Type B pancreatic cell (in vitro differentiated cells): Measurements from ENCODE around the gene ZNF207. TPM values are rescaled to one million over a fixed set of nuclear protein-coding genes. Genes with fewer than 3 reads are reported as not detected.
"Not testable (repeated sequence)": the region's sequence is repeated elsewhere in the genome, so short reads cannot be mapped to it uniquely, and the experiment has no call there.

Experiments
- DNase-seq: peaks from one replicate; pipeline ENCODE4 v3.0.0; 2021; ENCODE audit warnings: mixed read lengths; ENCODE audit not compliant: unreplicated experiment; ENCODE audit errors: extremely low spot score
- H3K27ac Mint-ChIP-seq: 2 replicates; pipeline ENCODE4 v1.8.0; 2021; ENCODE audit warnings: mild to moderate bottlenecking, mixed read lengths
- H3K27me3 Mint-ChIP-seq: 2 replicates; pipeline ENCODE4 v1.8.0; 2021; ENCODE audit warnings: mixed read lengths
- H3K36me3 Mint-ChIP-seq: 2 replicates; pipeline ENCODE4 v1.8.0; 2021; ENCODE audit warnings: mixed read lengths
- H3K4me1 Mint-ChIP-seq: one replicate; pipeline ENCODE4 v1.8.0; 2021; ENCODE audit warnings: mixed read lengths; ENCODE audit not compliant: unreplicated experiment
- H3K4me3 Mint-ChIP-seq: 2 replicates; pipeline ENCODE4 v1.8.0; 2021; ENCODE audit warnings: mild to moderate bottlenecking, mixed read lengths
- H3K9me3 Mint-ChIP-seq: 2 replicates; pipeline ENCODE4 v1.8.0; 2021; ENCODE audit warnings: mixed read lengths
- CTCF ChIP-seq: fragments of 200-600 bp; sonication (generic); conservative IDR thresholded peaks from 2 replicates; pipeline ENCODE4 v1.5.0; 2021; ENCODE audit warnings: antibody characterized with exemption, mild to moderate bottlenecking
- total RNA-seq: library from RNA; stranded (reverse); gene quantifications from 2 replicates; pipeline ENCODE4 v1.2.1, GENCODE V29; 2021; ENCODE audit warnings: low replicate concordance

ZNF207 gene
- total RNA-seq, 1 donor from 2014 or later = 206 TPM

GRCh38 chr17:32383926-32384434 is 34.0 kb downstream of the ZNF207 start:
- Mint-ChIP-seq H3K27ac (no peak overlapping the region), H3K4me3 (no peak overlapping the region), H3K9me3 (no peaks in the 10 kb centered on the region), H3K4me1 (no peaks in the 10 kb centered on the region), H3K36me3 (peaks cover 14% of the 10 kb centered on the region), H3K27me3 (no peaks in the 10 kb centered on the region)
- TF ChIP-seq CTCF = no peak
- no peak for DNase-seq

- Mint-ChIP-seq H3K36me3 (peaks cover 14% of the 10 kb centered on the region), H3K27me3 (no peaks in the 10 kb centered on the region), H3K9me3 (no peaks in the 10 kb centered on the region), H3K4me3 (no peak overlapping the region), H3K27ac (no peak overlapping the region), H3K4me1 (no peaks in the 10 kb centered on the region)
- no peak for DNase-seq
- TF ChIP-seq CTCF = no peak
These were observed 35.2 kb downstream of the ZNF207 start for GRCh38 chr17:32385121-32385520.

GRCh38 chr17:32385971-32386370 is 36.0 kb downstream of the ZNF207 start:
- H3K27me3 Mint-ChIP-seq = no peaks in the 10 kb centered on the region

GRCh38 chr17:32386844-32387243 is 36.9 kb downstream of the ZNF207 start:
- Mint-ChIP-seq H3K27ac (no peak overlapping the region), H3K36me3 (peaks cover 14% of the 10 kb centered on the region), H3K9me3 (no peaks in the 10 kb centered on the region), H3K4me3 (no peak overlapping the region), H3K4me1 (no peaks in the 10 kb centered on the region), H3K27me3 (no peaks in the 10 kb centered on the region)
- no peak for TF ChIP-seq CTCF
- DNase-seq = no peak

More at GRCh38 chr17:32385971-32386370, 36.0 kb downstream of the ZNF207 start:
- H3K4me1 Mint-ChIP-seq = no peaks in the 10 kb centered on the region
- TF ChIP-seq CTCF = no peak
- H3K4me3 Mint-ChIP-seq = no peak overlapping the region
- no peak for DNase-seq
- peaks cover 14% of the 10 kb centered on the region for H3K36me3 Mint-ChIP-seq
- no peaks in the 10 kb centered on the region for H3K9me3 Mint-ChIP-seq
- no peak overlapping the region for H3K27ac Mint-ChIP-seq

GRCh38 chr17:32388128-32388527 is 38.2 kb downstream of the ZNF207 start:
- not testable (repeated sequence) for H3K4me3 Mint-ChIP-seq, H3K27ac Mint-ChIP-seq, H3K36me3 Mint-ChIP-seq, H3K27me3 Mint-ChIP-seq, H3K9me3 Mint-ChIP-seq, DNase-seq, H3K4me1 Mint-ChIP-seq

GRCh38 chr17:32388613-32389459 is 38.9 kb downstream of the ZNF207 start:
- Mint-ChIP-seq H3K4me3 (no peak overlapping the region), H3K27ac (no peak overlapping the region), H3K9me3 (no peaks in the 10 kb centered on the region), H3K36me3 (peaks cover 7% of the 10 kb centered on the region), H3K4me1 (no peaks in the 10 kb centered on the region), H3K27me3 (no peaks in the 10 kb centered on the region)
- TF ChIP-seq CTCF = no peak
- no peak for DNase-seq
